HEK293 (cell line): ENCODE measurements around the gene CHL1.

Experiments
- CTCF ChIP-seq: fragments of 450-650 bp; formaldehyde crosslinking; IDR thresholded peaks from 2 replicates; pipeline ENCODE4 v1.5.1; 2016; ENCODE audit warnings: missing biosample characterization, missing genetic modification characterization
- GLI4 ChIP-seq: fragments of 450-650 bp; formaldehyde crosslinking; IDR thresholded peaks from 2 replicates; pipeline ENCODE4 v1.5.1; 2016; ENCODE audit warnings: missing biosample characterization, missing genetic modification characterization
- KLF9 ChIP-seq: fragments of 450-650 bp; formaldehyde crosslinking; IDR thresholded peaks from 2 replicates; pipeline ENCODE4 v1.5.1; 2016; ENCODE audit warnings: missing biosample characterization, missing genetic modification characterization, low read depth
- PATZ1 ChIP-seq: fragments of 450-650 bp; formaldehyde crosslinking; IDR thresholded peaks from 2 replicates; pipeline ENCODE4 v1.5.1; 2016; ENCODE audit warnings: missing biosample characterization, missing genetic modification characterization
- PBX3 ChIP-seq: sonication (generic); formaldehyde crosslinking; IDR thresholded peaks from 2 replicates; pipeline ENCODE4 v1.8.1; 2022; ENCODE audit warnings: mild to moderate bottlenecking, moderate library complexity, missing genetic modification reagents
- RBAK ChIP-seq: fragments of 450-650 bp; formaldehyde crosslinking; IDR thresholded peaks from 2 replicates; pipeline ENCODE4 v1.5.1; 2016; ENCODE audit warnings: missing biosample characterization, missing genetic modification characterization
- SP2 ChIP-seq: fragments of 450-650 bp; formaldehyde crosslinking; IDR thresholded peaks from 2 replicates; pipeline ENCODE4 v1.5.1; 2016; ENCODE audit warnings: missing biosample characterization, missing genetic modification characterization
- ZBTB26 ChIP-seq: fragments of 450-650 bp; formaldehyde crosslinking; optimal IDR thresholded peaks from 2 replicates; pipeline ENCODE3; 2016; ENCODE audit warnings: missing biosample characterization, mild to moderate bottlenecking, missing genetic modification characterization
- ZBTB44 ChIP-seq: fragments of 450-650 bp; IDR thresholded peaks from 2 replicates; pipeline ENCODE4 v1.5.1; 2018; ENCODE audit warnings: missing biosample characterization, mild to moderate bottlenecking, missing genetic modification characterization
- ZBTB8A ChIP-seq: fragments of 450-650 bp; formaldehyde crosslinking; IDR thresholded peaks from 2 replicates; pipeline ENCODE4 v1.5.1; 2016; ENCODE audit warnings: missing biosample characterization, missing genetic modification characterization
- ZFP37 ChIP-seq: fragments of 450-650 bp; formaldehyde crosslinking; IDR thresholded peaks from 2 replicates; pipeline ENCODE4 v1.5.1; 2016; ENCODE audit warnings: missing biosample characterization, missing genetic modification characterization
- ZNF558 ChIP-seq: fragments of 450-650 bp; formaldehyde crosslinking; IDR thresholded peaks from 2 replicates; pipeline ENCODE4 v1.5.1; 2016; ENCODE audit warnings: missing biosample characterization, missing genetic modification characterization
- ZNF639 ChIP-seq: fragments of 450-650 bp; formaldehyde crosslinking; IDR thresholded peaks from 2 replicates; pipeline ENCODE4 v1.5.1; 2016; ENCODE audit warnings: missing biosample characterization, missing genetic modification characterization
- ZSCAN18 ChIP-seq: fragments of 450-650 bp; formaldehyde crosslinking; IDR thresholded peaks from 2 replicates; pipeline ENCODE4 v1.5.1; 2016; ENCODE audit warnings: missing biosample characterization, missing genetic modification characterization

GRCh38 chr3:453106-453505 lies 256.5 kb downstream of the CHL1 start:
- TF ChIP-seq CTCF (tag by site-specific recombination), result no peak
- no peak for TF ChIP-seq GLI4 (tag by site-specific recombination)
- TF ChIP-seq ZSCAN18 (tag by site-specific recombination), result no peak
- TF ChIP-seq ZBTB44 (tag by site-specific recombination), result no peak
- no peak for TF ChIP-seq RBAK (tag by site-specific recombination)
- TF ChIP-seq ZBTB8A, result no peak
- no peak for TF ChIP-seq SP2 (tag by site-specific recombination)
- no peak for TF ChIP-seq ZNF558 (tag by site-specific recombination)
- no peak for TF ChIP-seq ZBTB26 (tag by site-specific recombination)
- no peak for TF ChIP-seq KLF9 (tag by site-specific recombination)
- no peak for TF ChIP-seq ZNF639 (tag by site-specific recombination)
- no peak for TF ChIP-seq PBX3 (CRISPR knock-in tag)
- TF ChIP-seq PATZ1 (tag by site-specific recombination), result no peak
- TF ChIP-seq ZFP37 (tag by site-specific recombination), result no peak
